HEK293T (cell line): ENCODE measurements around the gene KIAA1614.

ENCODE experiments used
- CTCF ChIA-PET: fragments of 350-600 bp; formaldehyde crosslinking; extraction: SDS; loops from one replicate; lab custom pipeline; 2021; ENCODE audit warnings: antibody characterized with exemption, inconsistent platforms; lab: Yijun Ruan, JAX
- POLR2A ChIA-PET: fragments of 350-600 bp; formaldehyde crosslinking; extraction: SDS; loops from one replicate; lab custom pipeline; 2020; ENCODE audit warnings: antibody characterized with exemption, inconsistent platforms; lab: Yijun Ruan, JAX
- DNase-seq: peaks from one replicate; pipeline ENCODE4 v3.0.0; 2012; ENCODE audit warnings: mixed read lengths; ENCODE audit errors: extremely low spot score
- ARNT ChIP-seq: fragments of 450-650 bp; IDR thresholded peaks from 2 replicates; pipeline ENCODE4 v1.6.1; 2017; ENCODE audit warnings: mild to moderate bottlenecking
- BHLHE40 ChIP-seq: fragments of 450-650 bp; IDR thresholded peaks from 2 replicates; pipeline ENCODE4 v1.6.1; 2016; ENCODE audit warnings: mild to moderate bottlenecking, moderate library complexity, borderline replicate concordance
- CTBP1 ChIP-seq: fragments of 450-650 bp; IDR thresholded peaks from 2 replicates; pipeline ENCODE4 v1.6.1; 2016; ENCODE audit warnings: borderline replicate concordance
- ELF4 ChIP-seq: fragments of 450-650 bp; IDR thresholded peaks from 2 replicates; pipeline ENCODE4 v1.6.1; 2017; ENCODE audit warnings: antibody characterized with exemption
- FOXA1 ChIP-seq: fragments of 450-650 bp; IDR thresholded peaks from 2 replicates; pipeline ENCODE4 v1.6.1; 2016; ENCODE audit warnings: mild to moderate bottlenecking
- FOXK2 ChIP-seq: fragments of 450-650 bp; IDR thresholded peaks from 2 replicates; pipeline ENCODE4 v1.6.1; 2016; ENCODE audit warnings: mild to moderate bottlenecking
- FOXM1 ChIP-seq: fragments of 450-650 bp; IDR thresholded peaks from 2 replicates; pipeline ENCODE4 v1.6.1; 2017; ENCODE audit warnings: mild to moderate bottlenecking, borderline replicate concordance
- HDGF ChIP-seq: fragments of 450-650 bp; IDR thresholded peaks from 2 replicates; pipeline ENCODE4 v1.6.1; 2017; ENCODE audit warnings: antibody characterized with exemption, borderline replicate concordance
- L3MBTL2 ChIP-seq: fragments of 450-650 bp; conservative IDR thresholded peaks from 2 replicates; pipeline ENCODE4 v1.6.1; 2016; ENCODE audit warnings: mild to moderate bottlenecking
- LEF1 ChIP-seq: fragments of 450-650 bp; IDR thresholded peaks from 2 replicates; pipeline ENCODE4 v1.6.1; 2017; ENCODE audit warnings: mild to moderate bottlenecking, borderline replicate concordance
- NFRKB ChIP-seq: fragments of 450-650 bp; IDR thresholded peaks from 2 replicates; pipeline ENCODE4 v1.6.1; 2016; ENCODE audit warnings: mild to moderate bottlenecking, moderate library complexity
- SP1 ChIP-seq: fragments of 450-650 bp; IDR thresholded peaks from 2 replicates; pipeline ENCODE4 v1.6.1; 2017
- SUZ12 ChIP-seq: fragments of 450-650 bp; IDR thresholded peaks from 2 replicates; pipeline ENCODE4 v1.6.1; 2016; ENCODE audit warnings: mild to moderate bottlenecking
- TARDBP ChIP-seq: fragments of 450-650 bp; IDR thresholded peaks from 2 replicates; pipeline ENCODE4 v1.6.1; 2016
- ZNF384 ChIP-seq: fragments of 450-650 bp; IDR thresholded peaks from 2 replicates; pipeline ENCODE4 v1.6.1; 2016
- TF ChIP-seq, protein P1 (sequence below): fragments of 450-650 bp; IDR thresholded peaks from 2 replicates; pipeline ENCODE4 v1.6.1; 2016

Gene KIAA1614, protein sequence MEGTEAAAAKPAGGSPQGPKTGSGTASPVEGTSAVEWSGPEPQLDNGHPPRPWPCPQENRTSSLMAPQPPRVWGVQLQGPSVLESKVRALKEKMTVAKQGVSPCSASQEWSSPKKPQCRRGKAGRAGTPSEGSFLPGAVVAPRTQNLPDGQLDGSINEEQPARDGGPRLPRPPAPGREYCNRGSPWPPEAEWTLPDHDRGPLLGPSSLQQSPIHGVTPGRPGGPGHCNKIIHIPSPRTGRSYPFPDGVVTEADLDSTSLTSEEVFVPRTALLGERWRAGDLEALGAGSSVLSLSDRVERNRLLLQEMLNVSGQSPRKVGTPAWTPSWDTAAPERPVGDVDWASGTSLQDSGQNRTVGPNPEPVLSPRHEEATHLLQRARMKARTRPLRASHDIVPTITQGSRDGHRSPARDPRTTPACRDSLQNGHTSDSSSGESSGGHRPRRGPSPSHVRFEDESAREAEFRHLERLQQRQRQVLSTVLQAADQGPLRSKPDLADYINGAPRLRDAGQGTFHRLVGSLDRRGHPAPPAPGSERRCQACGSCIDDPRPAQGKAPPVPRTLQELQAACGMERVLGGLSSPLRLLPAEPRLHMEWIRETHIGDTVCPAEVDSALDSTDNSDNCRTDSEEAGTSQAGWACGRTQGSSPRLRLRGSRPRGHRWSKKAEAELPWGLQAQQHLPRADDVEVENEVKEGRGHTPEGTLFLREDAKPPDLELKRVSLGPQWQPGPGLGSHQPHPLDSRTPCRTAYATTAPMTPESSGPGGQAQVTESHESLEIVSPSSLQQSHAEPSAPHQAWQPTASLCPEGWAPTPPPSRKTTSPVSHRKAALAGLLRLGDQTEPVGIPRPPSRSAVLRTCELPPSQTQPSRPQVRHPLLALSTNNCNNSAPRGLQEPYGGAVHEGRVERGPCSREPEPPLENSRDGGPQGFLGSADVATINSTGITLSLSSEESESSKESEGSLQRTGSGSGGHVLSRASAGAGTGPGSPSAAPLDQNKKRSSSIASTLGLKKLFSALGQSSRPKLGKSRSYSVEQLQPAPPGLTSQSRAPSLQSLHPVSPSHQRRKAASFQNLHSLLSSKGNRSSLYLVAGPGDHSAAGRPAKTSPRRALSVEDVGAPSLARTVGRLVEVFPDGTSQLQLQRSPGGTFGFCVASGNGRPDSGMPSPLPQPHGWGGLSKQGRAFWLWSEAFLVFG

GRCh38 chr1:180912801-180913565 lies at the start of gene KIAA1614:
Gene KIAA1614, plus strand, starts transcription at chr1:180912897. Its CDS starts 347 bp downstream, at chr1:180913244.
- TF ChIP-seq SP1: no peak
- no peak for TF ChIP-seq TARDBP
- no peak for TF ChIP-seq NFRKB
- TF ChIP-seq ZNF384: no peak
- TF ChIP-seq FOXK2: no peak
- no peak for TF ChIP-seq CTBP1
- no peak for TF ChIP-seq FOXM1
- TF ChIP-seq SUZ12: no peak
- no peak for TF ChIP-seq HDGF
- TF ChIP-seq BHLHE40: no peak
- TF ChIP-seq ARNT: no peak
- TF ChIP-seq LEF1: no peak
- TF ChIP-seq ELF4: no peak
- TF ChIP-seq FOXA1: no peak
- TF ChIP-seq L3MBTL2: no peak
- TF ChIP-seq, protein P1, sequence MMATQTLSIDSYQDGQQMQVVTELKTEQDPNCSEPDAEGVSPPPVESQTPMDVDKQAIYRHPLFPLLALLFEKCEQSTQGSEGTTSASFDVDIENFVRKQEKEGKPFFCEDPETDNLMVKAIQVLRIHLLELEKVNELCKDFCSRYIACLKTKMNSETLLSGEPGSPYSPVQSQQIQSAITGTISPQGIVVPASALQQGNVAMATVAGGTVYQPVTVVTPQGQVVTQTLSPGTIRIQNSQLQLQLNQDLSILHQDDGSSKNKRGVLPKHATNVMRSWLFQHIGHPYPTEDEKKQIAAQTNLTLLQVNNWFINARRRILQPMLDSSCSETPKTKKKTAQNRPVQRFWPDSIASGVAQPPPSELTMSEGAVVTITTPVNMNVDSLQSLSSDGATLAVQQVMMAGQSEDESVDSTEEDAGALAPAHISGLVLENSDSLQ: no peak
- POLR2A ChIA-PET: no interaction called here
- no peak for DNase-seq
- CTCF ChIA-PET: no interaction called here

DNA sequence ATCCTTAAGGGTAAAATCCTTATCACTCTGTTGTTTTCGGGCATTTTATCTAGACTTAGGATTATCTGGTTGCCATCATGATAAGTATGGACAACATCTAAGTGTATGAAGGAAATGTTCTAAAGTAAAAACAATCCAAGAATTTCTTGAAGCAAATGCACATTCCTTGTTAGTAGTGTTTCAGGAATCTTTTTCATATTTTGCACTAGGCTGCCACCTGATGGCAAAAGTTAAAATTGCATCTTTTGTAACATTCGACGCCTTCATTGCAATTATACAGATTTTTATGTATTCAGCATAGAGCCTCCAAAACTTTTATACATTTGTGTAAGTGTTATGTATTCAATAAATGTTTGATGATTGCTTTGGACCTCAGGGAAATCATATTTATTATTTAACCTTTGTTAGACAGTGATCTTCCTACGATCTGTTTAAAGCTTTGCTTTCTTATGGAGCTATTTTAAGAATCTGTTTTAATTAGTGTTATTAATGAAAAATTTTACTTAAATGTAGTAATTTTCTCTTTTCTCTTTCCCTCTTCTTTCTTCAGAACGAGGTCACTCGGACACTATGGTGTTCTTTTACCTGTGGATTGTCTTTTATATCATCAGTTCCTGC lies 49.4 kb upstream of the KIAA1614 start:
- ChIA-PET CTCF (interaction anchor here (0.6 to 2.7 kb wide), 8 partner anchors 19 to 354 kb away, joined by 3 to 17 read pairs (median 4); no protein-coding TSS in a partner anchor), POLR2A (no interaction called here)
- TF ChIP-seq L3MBTL2: no peak
- TF ChIP-seq ARNT: no peak
- no peak for TF ChIP-seq CTBP1
- TF ChIP-seq FOXK2: no peak
- no peak for TF ChIP-seq TARDBP

GRCh38 chr1:180881806-180882509 lies 30.7 kb upstream of the KIAA1614 start:
- DNase-seq: peak; percentile 60
- TF ChIP-seq ARNT: no peak
- TF ChIP-seq HDGF: no peak
- TF ChIP-seq ELF4: no peak
- ChIA-PET CTCF (interaction anchor here (0.7 to 1.8 kb wide), 14 partner anchors 9 to 509 kb away, joined by 3 to 7 read pairs (median 4); no protein-coding TSS in a partner anchor), POLR2A (no interaction called here)

More for the DNA sequence above, 49.4 kb upstream of the KIAA1614 start:
- DNase-seq: peak; percentile 33

GRCh38 chr1:180884588-180885300 lies 28.0 kb upstream of the KIAA1614 start:
- DNase-seq: no peak
- ChIA-PET POLR2A (interaction anchor here (1.0 kb wide), 1 partner anchor 256 kb away, joined by 3 read pairs; no protein-coding TSS in a partner anchor), CTCF (interaction anchor here (1.1 kb wide), 1 partner anchor 257 kb away, joined by 5 read pairs; no protein-coding TSS in a partner anchor)
- no peak for TF ChIP-seq L3MBTL2
- TF ChIP-seq BHLHE40: no peak
- TF ChIP-seq ARNT: no peak
- no peak for TF ChIP-seq ELF4
- TF ChIP-seq FOXA1: no peak
- no peak for TF ChIP-seq TARDBP
- no peak for TF ChIP-seq SP1
- TF ChIP-seq HDGF: no peak
- no peak for TF ChIP-seq SUZ12
- TF ChIP-seq ZNF384: no peak
- TF ChIP-seq, protein P1: no peak
- no peak for TF ChIP-seq FOXK2

GRCh38 chr1:180886338-180886737 lies 26.4 kb upstream of the KIAA1614 start:
- ChIA-PET POLR2A (no interaction called here), CTCF (no interaction called here)
- no peak for DNase-seq
- TF ChIP-seq ZNF384: no peak
- no peak for TF ChIP-seq SP1
- TF ChIP-seq FOXA1: no peak
- no peak for TF ChIP-seq LEF1
- no peak for TF ChIP-seq CTBP1
- TF ChIP-seq BHLHE40: no peak
- TF ChIP-seq HDGF: no peak
- TF ChIP-seq SUZ12: no peak
- no peak for TF ChIP-seq FOXM1
- TF ChIP-seq, protein P1: no peak
- no peak for TF ChIP-seq NFRKB
- no peak for TF ChIP-seq L3MBTL2
- no peak for TF ChIP-seq ARNT
- no peak for TF ChIP-seq TARDBP
- TF ChIP-seq ELF4: no peak
